ENCODE data around the gene NR1H2. TPM values are rescaled to one million over a fixed set of nuclear protein-coding genes. Genes with fewer than 3 reads are reported as not detected.

Gene NR1H2
- total RNA-seq, 1 donor from 2014 or later, result 15.1 TPM

- FAIRE-seq, result no peak
Observed at GRCh38 chr19:50419022-50419579, 42.8 kb downstream of the NR1H2 start.

DNA sequence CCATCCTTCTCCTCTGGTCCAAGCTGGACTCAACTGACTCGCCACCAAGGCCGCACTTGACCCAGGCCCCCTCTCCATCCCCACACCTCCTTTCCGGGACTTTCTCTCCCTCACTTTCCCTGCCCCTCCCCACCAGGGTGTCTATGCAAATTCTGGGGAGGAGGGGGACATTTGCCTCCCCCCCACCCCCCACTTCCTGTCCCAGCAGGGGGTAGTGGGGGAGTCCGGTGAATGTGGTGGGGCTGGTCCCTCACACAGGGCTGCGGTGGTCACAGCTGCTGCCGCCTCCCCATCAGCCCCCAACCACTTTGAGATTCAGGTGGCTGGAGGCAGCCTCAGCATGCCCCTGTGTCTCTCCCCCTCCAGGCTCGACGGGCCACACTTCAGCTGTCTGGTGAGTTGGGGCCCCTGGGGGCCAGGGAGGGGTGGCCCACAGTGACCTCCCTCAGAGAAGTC lies 43.4 kb downstream of the NR1H2 start:
- FAIRE-seq (no peak), DNase-seq (ENCODE audit: low spot score in 2 of 2) (no peak)

More at GRCh38 chr19:50419022-50419579, 42.8 kb downstream of the NR1H2 start:
- no peak for DNase-seq (ENCODE audit: low spot score in 2 of 2)

- FAIRE-seq, result no peak
Observed at GRCh38 chr19:50420127-50420526, 43.9 kb downstream of the NR1H2 start.

DNA sequence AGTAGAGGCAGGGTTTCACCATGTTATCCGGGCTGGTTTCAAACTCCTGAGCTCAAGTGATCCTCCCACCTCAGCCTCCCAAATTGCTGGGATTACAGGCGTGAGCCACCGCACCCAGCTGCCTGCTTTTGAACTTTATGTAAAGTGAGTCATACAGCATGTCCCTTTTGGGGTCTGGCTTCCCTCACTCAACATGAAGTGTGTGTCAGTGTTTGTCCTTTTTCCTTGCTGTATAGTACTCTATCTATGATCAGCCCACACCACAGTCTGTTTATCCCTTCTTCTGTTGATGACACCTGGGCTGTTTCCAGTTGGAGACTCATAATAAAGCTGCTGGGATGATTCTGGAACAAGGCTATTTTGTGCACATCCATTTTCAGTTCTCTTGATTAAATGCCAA lies 44.6 kb downstream of the NR1H2 start:
- FAIRE-seq, result no peak
- no peak for DNase-seq (ENCODE audit: low spot score in 2 of 2)

More at GRCh38 chr19:50420127-50420526, 43.9 kb downstream of the NR1H2 start:
- DNase-seq (ENCODE audit: low spot score in 2 of 2), result no peak

DNA sequence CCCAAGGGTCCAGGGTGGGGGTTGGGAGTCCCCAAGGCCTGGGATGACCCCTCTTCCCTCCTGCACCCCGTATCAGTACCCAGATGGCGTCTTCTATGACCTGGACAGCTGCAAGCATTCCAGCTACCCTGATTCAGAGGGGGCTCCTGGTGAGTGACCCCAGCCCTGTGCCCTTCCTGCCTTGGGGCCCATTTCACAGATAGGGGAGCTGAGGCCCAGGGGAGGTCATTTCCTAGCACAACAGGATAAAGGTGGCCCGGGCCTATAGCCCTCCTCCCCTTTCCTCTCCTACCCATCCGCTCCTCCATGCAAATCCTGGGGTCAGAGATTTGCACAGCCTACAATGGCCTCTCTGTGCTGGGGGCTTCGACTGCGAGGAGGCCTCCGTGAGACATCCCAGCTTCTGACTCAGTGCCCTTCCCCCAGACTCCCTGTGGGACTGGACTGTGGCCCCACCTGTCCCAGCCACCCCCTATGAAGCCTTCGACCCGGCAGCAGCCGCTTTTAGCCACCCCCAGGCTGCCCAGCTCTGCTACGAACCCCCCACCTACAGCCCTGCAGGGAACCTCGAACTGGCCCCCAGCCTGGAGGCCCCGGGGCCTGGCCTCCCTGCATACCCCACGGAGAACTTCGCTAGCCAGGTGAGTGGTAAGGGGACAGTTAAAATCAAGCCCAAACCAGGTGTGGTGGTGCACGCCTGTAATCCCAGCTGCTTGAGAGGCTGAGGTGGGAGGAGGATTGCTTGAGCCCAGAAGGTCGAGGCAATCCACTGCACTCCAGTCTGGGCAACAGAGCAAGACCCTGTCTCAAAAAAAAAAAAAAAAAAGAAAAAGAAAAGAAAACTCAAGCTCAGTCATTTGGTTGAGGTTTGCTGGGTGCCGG lies 46.4 kb downstream of the NR1H2 start:
- no peak for FAIRE-seq
- DNase-seq (ENCODE audit: low spot score in 2 of 2), result no peak

DNA sequence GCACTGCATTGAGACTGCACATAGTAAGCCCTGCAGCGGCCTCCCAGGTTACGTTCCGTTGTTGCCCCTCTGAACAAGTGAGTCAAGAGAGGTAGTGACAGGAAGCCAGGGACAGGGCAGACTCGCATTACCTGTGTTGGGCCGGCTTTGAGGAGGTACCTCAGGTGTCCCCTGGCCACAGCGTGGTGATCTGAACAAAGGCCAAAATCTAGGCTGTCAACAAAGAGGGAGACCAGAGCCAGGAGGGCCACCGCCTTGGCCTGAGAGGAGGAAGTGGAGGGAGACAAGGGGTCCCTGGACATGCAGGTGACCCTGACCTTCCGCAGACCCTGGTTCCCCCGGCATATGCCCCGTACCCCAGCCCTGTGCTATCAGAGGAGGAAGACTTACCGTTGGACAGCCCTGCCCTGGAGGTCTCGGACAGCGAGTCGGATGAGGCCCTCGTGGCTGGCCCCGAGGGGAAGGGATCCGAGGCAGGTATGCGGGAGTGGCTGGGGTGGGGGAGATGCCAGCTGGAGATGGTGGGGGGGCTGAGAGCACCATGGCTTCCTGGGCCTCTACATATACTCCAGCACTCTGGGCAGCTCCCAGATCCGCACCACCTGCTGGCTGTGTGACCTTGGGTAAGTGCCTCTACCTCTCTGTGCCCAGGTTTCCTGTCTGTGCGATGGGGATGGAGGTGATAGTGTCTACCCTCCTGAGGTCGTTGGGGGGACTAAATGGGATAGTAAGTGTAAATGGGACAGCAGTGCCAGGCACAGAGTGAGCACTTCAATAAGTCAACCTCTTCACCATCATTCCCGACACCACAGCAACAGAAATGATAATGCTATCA lies 47.2 kb downstream of the NR1H2 start:
- DNase-seq (ENCODE audit: low spot score in 2 of 2) (no peak), FAIRE-seq (no peak)

DNA sequence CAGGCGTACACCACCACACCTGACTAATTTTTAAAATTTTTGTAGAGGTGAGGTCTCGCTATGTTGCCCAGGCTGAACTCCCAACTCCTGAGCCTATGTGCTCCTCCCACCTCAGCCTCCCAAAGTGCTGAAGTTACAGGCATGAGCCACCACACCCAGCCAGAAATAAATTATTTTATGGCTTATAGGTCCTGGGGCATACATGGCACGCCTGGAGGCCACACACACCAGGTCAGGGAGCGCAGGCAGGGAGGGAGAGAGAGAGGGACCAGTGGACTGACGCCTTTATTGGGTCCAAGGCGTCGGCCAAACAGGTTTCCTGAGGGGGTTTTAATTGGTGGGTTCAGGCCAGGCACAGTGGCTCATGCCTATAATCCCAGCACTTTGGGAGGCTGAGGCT lies 49.3 kb downstream of the NR1H2 start:
- FAIRE-seq (no peak), DNase-seq (ENCODE audit: low spot score in 2 of 2) (no peak)

- FAIRE-seq (no peak), DNase-seq (ENCODE audit: low spot score in 2 of 2) (no peak)
Observed at GRCh38 chr19:50427318-50427925, 51.2 kb downstream of the NR1H2 start.

GRCh38 chr19:50427997-50428425 lies 51.8 kb downstream of the NR1H2 start:
- peak; percentile 49 to 80 for DNase-seq (ENCODE audit: low spot score in 2 of 2)
- no peak for FAIRE-seq

GRCh38 chr19:50428772-50429463 lies 52.7 kb downstream of the NR1H2 start:
- DNase-seq (ENCODE audit: low spot score in 2 of 2) (no peak), FAIRE-seq (no peak)

DNA sequence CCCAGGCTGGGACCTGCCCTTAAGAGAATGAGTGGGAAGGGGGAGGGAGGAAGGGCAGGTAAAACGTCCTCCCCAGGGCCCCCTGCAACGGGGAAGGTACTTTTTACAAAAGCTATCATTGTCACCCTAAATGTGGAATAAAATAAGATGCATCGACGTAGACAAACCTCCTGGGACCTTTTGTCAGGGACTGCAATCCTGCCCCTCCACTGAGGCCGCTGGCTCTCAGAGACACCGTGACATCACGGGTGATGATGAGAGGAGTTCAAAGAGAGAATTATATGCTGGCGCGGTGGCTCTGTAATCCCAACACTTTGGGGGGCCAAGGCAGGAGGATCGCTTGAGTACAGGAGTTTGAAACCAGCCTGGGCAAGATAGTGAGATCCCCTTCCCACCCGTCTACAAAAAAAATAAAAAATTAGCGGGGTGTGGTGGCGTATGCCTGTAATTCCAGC lies 54.7 kb downstream of the NR1H2 start:
- FAIRE-seq (no peak), DNase-seq (ENCODE audit: low spot score in 2 of 2) (no peak)

DNA sequence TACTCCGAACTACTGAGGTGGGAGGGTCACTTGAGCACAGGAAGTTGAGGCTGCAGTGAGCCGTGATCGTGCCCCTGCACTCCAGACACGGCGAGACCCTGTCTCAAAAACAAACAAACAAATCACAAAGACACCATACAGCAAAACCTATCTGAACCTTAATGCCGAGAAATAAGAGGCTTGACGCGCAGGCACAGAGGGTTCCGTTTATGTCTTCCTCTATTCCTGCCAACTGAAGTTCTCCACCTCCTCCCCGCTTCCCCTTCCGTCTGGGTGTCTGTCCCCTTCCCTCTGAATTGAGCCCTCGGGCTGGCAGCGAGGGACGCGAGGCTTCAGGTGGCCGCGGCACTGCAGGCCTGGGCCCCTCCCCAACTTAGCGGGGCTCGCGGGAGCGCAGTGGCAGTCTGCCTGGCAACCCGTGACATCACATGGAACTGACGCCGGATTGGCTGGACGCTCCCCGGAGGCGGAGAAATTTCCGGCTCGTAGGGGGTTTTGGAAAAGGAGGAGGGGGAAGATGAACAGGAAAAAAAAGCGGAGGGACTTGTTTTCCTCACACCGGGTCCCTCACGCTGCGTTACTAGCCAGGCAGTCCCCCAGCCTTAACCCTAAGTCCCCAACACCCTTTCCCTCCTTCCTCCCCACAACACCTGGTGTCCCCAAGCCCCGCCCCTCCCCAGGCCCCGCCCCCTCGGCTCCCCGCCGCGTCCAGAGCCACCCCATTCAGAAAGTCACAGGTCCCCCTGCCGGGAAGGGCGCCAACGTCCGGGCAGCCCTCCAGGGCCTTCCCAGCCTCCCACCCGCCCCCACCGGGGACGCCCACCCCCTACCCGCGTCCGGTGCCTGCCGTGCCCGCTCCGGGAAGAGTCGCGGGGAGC lies 55.3 kb downstream of the NR1H2 start:
- DNase-seq (ENCODE audit: low spot score in 2 of 2) (peak; percentile 88 to 93), FAIRE-seq (no peak)

DNA sequence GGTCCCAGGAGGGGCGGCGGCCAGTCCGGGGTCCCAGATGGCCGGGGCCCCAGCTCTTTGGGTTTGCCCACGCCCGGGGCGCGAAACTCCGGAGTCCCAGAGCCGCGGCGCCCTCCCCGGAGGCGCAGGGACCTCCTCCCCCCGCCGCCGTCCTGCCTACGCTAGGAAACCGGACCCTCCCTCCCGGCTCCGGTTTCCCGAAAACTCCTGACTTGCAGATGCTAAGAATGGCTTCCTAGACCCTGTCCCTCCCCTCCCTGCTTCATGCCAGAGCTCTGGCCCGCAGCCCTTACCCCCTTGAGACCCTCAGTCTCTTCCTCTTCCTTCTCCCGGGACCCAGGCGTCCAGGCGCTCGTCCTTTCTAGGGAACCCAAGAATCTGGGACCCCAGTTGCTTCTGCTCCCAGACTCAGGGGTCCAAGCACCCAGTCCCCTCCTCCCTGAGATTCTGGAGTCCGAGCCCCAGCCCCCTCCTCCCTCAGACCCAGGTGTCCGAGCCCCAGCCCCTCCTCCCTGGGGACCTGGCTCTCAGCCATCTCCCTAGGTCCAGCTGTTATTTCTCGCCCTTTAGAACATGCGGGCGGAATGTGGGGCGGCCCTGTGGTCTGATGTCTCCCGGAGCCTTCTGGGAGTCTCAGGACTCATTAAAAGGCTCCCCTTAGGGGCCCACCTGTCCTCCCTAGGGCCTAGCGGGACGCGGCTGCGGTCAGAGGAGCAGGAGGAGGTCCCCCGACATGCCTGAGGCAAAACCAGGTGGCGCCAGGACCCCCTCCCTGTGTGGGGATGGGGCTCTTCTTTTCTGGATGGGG lies 56.2 kb downstream of the NR1H2 start, which contains the start of gene MYBPC2:
Gene MYBPC2 (plus strand): TSS at position 672 of the 808 bp plus-strand sequence. CDS start 62 bp downstream, at position 734.
- FAIRE-seq (no peak), DNase-seq (ENCODE audit: low spot score in 2 of 2) (no peak)

Other genes starting within 250 kb of the NR1H2 start
- gene IZUMO2, start 213.2 kb upstream of the NR1H2 start, total RNA-seq, result not detected
- 0.82 TPM for gene MYH14, start 172.8 kb upstream of the NR1H2 start, total RNA-seq
- 1.2 TPM for gene KCNC3, start 47.1 kb upstream of the NR1H2 start, total RNA-seq
- not detected for gene NAPSA, start 10.8 kb upstream of the NR1H2 start, total RNA-seq
- gene POLD1, start 7.9 kb downstream of the NR1H2 start, total RNA-seq, result 12.6 TPM
- under 0.01 TPM for gene SPIB, start 42.5 kb downstream of the NR1H2 start, total RNA-seq
- gene MYBPC2, start 56.4 kb downstream of the NR1H2 start, total RNA-seq, result not detected
- gene EMC10, start 100.0 kb downstream of the NR1H2 start, total RNA-seq, result 53.4 TPM
- gene GARIN5A, start 100.4 kb downstream of the NR1H2 start, total RNA-seq, result 2.0 TPM
- 6.9 TPM for gene JOSD2, start 134.7 kb downstream of the NR1H2 start, total RNA-seq
- gene ASPDH, start 137.5 kb downstream of the NR1H2 start, total RNA-seq, result 0.82 TPM
- 78.3 TPM for gene LRRC4B, start 192.0 kb downstream of the NR1H2 start, total RNA-seq